HG02840 (cell line): ENCODE data around the gene INHA.

ENCODE experiments used
- ATAC-seq: cut with Tn5 transposase; IDR thresholded peaks from one replicate; pipeline ENCODE4 v1.9.1; 2021; ENCODE audit warnings: mild to moderate bottlenecking, moderate library complexity, moderate number of reproducible peaks; ENCODE audit not compliant: unreplicated experiment, low FRiP score

INHA gene

GRCh38 chr2:219571311-219572236, 536 bp upstream of the INHA start, which contains the start of gene OBSL1:
Gene OBSL1 (minus strand): TSS chr2:219571539. CDS start chr2:219571232, 307 bp downstream.
- no peak for ATAC-seq

GRCh38 chr2:219573166-219573565, 1.1 kb downstream of the INHA start:
- no peak for ATAC-seq

- ATAC-seq: no peak
Observed at GRCh38 chr2:219574484-219575311, 2.6 kb downstream of the INHA start.

GRCh38 chr2:219575566-219576504, 3.7 kb downstream of the INHA start:
- no peak for ATAC-seq

GRCh38 chr2:219576505-219577388, 4.6 kb downstream of the INHA start:
- no peak for ATAC-seq

- no peak for ATAC-seq
Observed at GRCh38 chr2:219578811-219579613, 6.9 kb downstream of the INHA start.

GRCh38 chr2:219581346-219581745, 9.2 kb downstream of the INHA start:
- ATAC-seq: no peak

GRCh38 chr2:219591091-219591490, 19.0 kb downstream of the INHA start:
- ATAC-seq: no peak

GRCh38 chr2:219592736-219593135, 20.6 kb downstream of the INHA start:
- ATAC-seq: no peak

- no peak for ATAC-seq
Observed at GRCh38 chr2:219593154-219593553, 21.0 kb downstream of the INHA start.

- no peak for ATAC-seq
Observed at GRCh38 chr2:219595256-219595655, 23.1 kb downstream of the INHA start.

GRCh38 chr2:219596954-219597551, 24.9 kb downstream of the INHA start:
- ATAC-seq: peak; percentile 0

- peak; percentile 93 for ATAC-seq
Observed at GRCh38 chr2:219597552-219598307, 25.6 kb downstream of the INHA start, which contains the start of gene STK11IP. Gene STK11IP (plus strand): TSS chr2:219597857. CDS start chr2:219598120, 263 bp downstream.

- ATAC-seq: no peak
Observed at GRCh38 chr2:219598308-219599078, 26.4 kb downstream of the INHA start.

- ATAC-seq: no peak
Observed at GRCh38 chr2:219603771-219604170, 31.7 kb downstream of the INHA start.

GRCh38 chr2:219605607-219605954, 33.5 kb downstream of the INHA start:
- no peak for ATAC-seq

GRCh38 chr2:219607931-219608330, 35.8 kb downstream of the INHA start:
- no peak for ATAC-seq
